Neuronal stem cell (in vitro differentiated cells): ENCODE results near the gene GPBP1.

Experiments
- DNase-seq: peaks from one replicate; pipeline ENCODE4 v3.0.0-alpha.2; 2013; ENCODE audit warnings: low spot score
- H2AFZ ChIP-seq: one replicate; pipeline ENCODE4 v1.6.1; 2013; ENCODE audit warnings: mild to moderate bottlenecking, low read length, inconsistent platforms
- H2AK5ac ChIP-seq: 2 replicates; pipeline ENCODE4 v1.6.1; 2013; ENCODE audit warnings: low read depth, mild to moderate bottlenecking, inconsistent platforms, low read length, moderate library complexity, mixed read lengths
- H2BK120ac ChIP-seq: 2 replicates; pipeline ENCODE4 v1.6.1; 2013; ENCODE audit warnings: low read depth, mild to moderate bottlenecking, inconsistent platforms, low read length, moderate library complexity, mixed read lengths
- H2BK12ac ChIP-seq: one replicate; pipeline ENCODE4 v1.6.1; 2013; ENCODE audit warnings: low read length, inconsistent platforms
- H2BK15ac ChIP-seq: 2 replicates; pipeline ENCODE4 v1.6.1; 2013; ENCODE audit warnings: mild to moderate bottlenecking, low read length, inconsistent platforms, mixed read lengths
- H2BK5ac ChIP-seq: one replicate; pipeline ENCODE4 v1.6.1; 2013; ENCODE audit warnings: inconsistent platforms, mild to moderate bottlenecking, low read length, moderate library complexity
- H3K14ac ChIP-seq: one replicate; pipeline ENCODE4 v1.6.1; 2013; ENCODE audit warnings: low read length, inconsistent platforms
- H3K18ac ChIP-seq: 2 replicates; pipeline ENCODE4 v1.6.1; 2013; ENCODE audit warnings: low read length, inconsistent platforms
- H3K23ac ChIP-seq: 2 replicates; pipeline ENCODE4 v1.6.1; 2013; ENCODE audit warnings: low read depth, mild to moderate bottlenecking, mixed read lengths, low read length, inconsistent platforms; ENCODE audit not compliant: poor library complexity
- H3K27ac ChIP-seq: replicated peaks from 3 replicates; pipeline ENCODE4 v1.5.1; 2013; ENCODE audit warnings: low read length, inconsistent platforms
- H3K27me3 ChIP-seq, 3 experiments: 2 replicates each; pipeline ENCODE4 v1.6.1; 2013; ENCODE audit warnings: low read length in 3 of 3, mild to moderate bottlenecking in 2 of 3, inconsistent platforms in 1 of 3, low read depth in 1 of 3, mixed read lengths in 1 of 3, moderate library complexity in 1 of 3; ENCODE audit not compliant: control insufficient read depth in 3 of 3, insufficient read depth in 3 of 3
- H3K36me3 ChIP-seq, 2 donors: replicated peaks in 1 of 2; 2 replicates each; pipeline ENCODE4 v1.6.1; 2013; ENCODE audit warnings: low read length in 2 of 2; ENCODE audit not compliant: control insufficient read depth in 2 of 2, insufficient read depth in 2 of 2
- H3K4ac ChIP-seq: 2 replicates; pipeline ENCODE4 v1.6.1; 2013; ENCODE audit warnings: inconsistent platforms, mild to moderate bottlenecking, low read length, moderate library complexity
- H3K4me1 ChIP-seq, 2 donors: 1 replicate in 1 of 2; 2 replicates in 1 of 2; pipeline ENCODE4 v1.6.1; 2013; ENCODE audit warnings: low read length in 2 of 2, low read depth in 1 of 2; ENCODE audit not compliant: control insufficient read depth in 2 of 2, insufficient read depth in 1 of 2
- H3K4me2 ChIP-seq: one replicate; pipeline ENCODE4 v1.6.1; 2013; ENCODE audit warnings: mild to moderate bottlenecking, low read length, inconsistent platforms; ENCODE audit not compliant: insufficient read depth, poor library complexity, severe bottlenecking
- H3K4me3 ChIP-seq, 2 donors: 2 replicates each; pipeline ENCODE4 v1.5.1; 2013; ENCODE audit warnings: low read length in 2 of 2, mild to moderate bottlenecking in 2 of 2, inconsistent platforms in 1 of 2, moderate library complexity in 1 of 2
- H3K79me1 ChIP-seq: one replicate; pipeline ENCODE4 v1.6.1; 2013; ENCODE audit warnings: low read depth, mild to moderate bottlenecking, inconsistent platforms, low read length, moderate library complexity
- H3K9ac ChIP-seq: one replicate; pipeline ENCODE4 v1.6.1; 2013; ENCODE audit warnings: mild to moderate bottlenecking, low read depth, low read length, inconsistent platforms; ENCODE audit not compliant: poor library complexity
- H3K9me3 ChIP-seq, 2 donors: replicated peaks in 1 of 2; 2 replicates each; pipeline versions ENCODE3 to v1.6.1; 2013; ENCODE audit warnings: low read length in 2 of 2, mild to moderate bottlenecking in 2 of 2, inconsistent platforms in 1 of 2, low read depth in 1 of 2, mixed read lengths in 1 of 2, moderate library complexity in 1 of 2; ENCODE audit not compliant: control insufficient read depth in 2 of 2, insufficient read depth in 1 of 2
- H4K8ac ChIP-seq: one replicate; pipeline ENCODE4 v1.6.1; 2013; ENCODE audit warnings: low read depth, mild to moderate bottlenecking, inconsistent platforms, low read length, moderate library complexity
- H4K91ac ChIP-seq: one replicate; pipeline ENCODE4 v1.6.1; 2013; ENCODE audit warnings: low read length, low read depth, mild to moderate bottlenecking, inconsistent platforms; ENCODE audit not compliant: poor library complexity
- WGBS, 2 donors: extraction: QIAGEN DNeasy Blood & Tissue Kit; methylation state at CpG; one replicate each; pipeline ENCODE4 v1.1.7; 2013; ENCODE audit warnings: missing lambda C conversion rate in 2 of 2, mixed read lengths in 1 of 2; ENCODE audit not compliant: insufficient read length in 2 of 2, insufficient replicate concordance in 1 of 2; ENCODE audit errors: extremely low coverage in 2 of 2; 5-methylcytosine and 5-hydroxymethylcytosine counted together

GPBP1 gene

GRCh38 chr5:57195060-57195459 lies 21.2 kb downstream of the GPBP1 start:
- Histone ChIP-seq H2AFZ (no peak overlapping the region), H3K27me3 (no peaks in the 10 kb centered on the region), H3K23ac (no peak overlapping the region), H2BK120ac (no peak overlapping the region), H3K9ac (no peak overlapping the region), H2BK15ac (no peak overlapping the region), H3K4me3 (no peak overlapping the region), H3K14ac (no peak overlapping the region), H3K36me3 (peaks cover 0 to 73% of the 10 kb centered on the region in 2 donors), H3K27ac (no peak overlapping the region), H2AK5ac (no peak overlapping the region), H4K91ac (no peak overlapping the region), H3K79me1 (peaks cover 3% of the 10 kb centered on the region), H3K4me1 (no peaks in the 10 kb centered on the region), H3K9me3 (peaks cover 0 to 13% of the 10 kb centered on the region in 2 donors), H2BK5ac (no peak overlapping the region), H4K8ac (no peak overlapping the region), H3K18ac (no peak overlapping the region), H2BK12ac (no peak overlapping the region), H3K4ac (no peak overlapping the region), H3K4me2 (no peak overlapping the region)
- no CpG with 5 or more reads among the region's 2 CpGs for WGBS, 2 donors
- DNase-seq = no peak

- Histone ChIP-seq H3K4me3 (no peak overlapping the region), H2AFZ (no peak overlapping the region), H2BK12ac (no peak overlapping the region), H3K18ac (no peak overlapping the region), H3K79me1 (peaks cover 7% of the 10 kb centered on the region), H2BK5ac (no peak overlapping the region), H3K23ac (no peak overlapping the region), H2AK5ac (no peak overlapping the region), H3K36me3 (peaks cover 0 to 51% of the 10 kb centered on the region in 2 donors), H3K9me3 (peaks cover 0 to 9% of the 10 kb centered on the region in 2 donors), H3K4ac (no peak overlapping the region), H4K91ac (no peak overlapping the region), H3K27me3 (no peaks in the 10 kb centered on the region), H2BK120ac (no peak overlapping the region), H3K4me2 (no peak overlapping the region), H3K14ac (no peak overlapping the region), H3K27ac (no peak overlapping the region), H3K9ac (no peak overlapping the region), H2BK15ac (no peak overlapping the region), H3K4me1 (peaks cover 0 to 2% of the 10 kb centered on the region in 2 donors), H4K8ac (no peak overlapping the region)
- no peak for DNase-seq
- WGBS, 2 donors = no CpG with 5 or more reads among the region's 8 CpGs
Observed at GRCh38 chr5:57199866-57200265, 26.0 kb downstream of the GPBP1 start.

- Histone ChIP-seq H3K4ac (no peak overlapping the region), H3K79me1 (peaks cover 11% of the 10 kb centered on the region), H3K4me1 (peaks cover 0 to 2% of the 10 kb centered on the region in 2 donors), H2BK12ac (no peak overlapping the region), H2BK120ac (no peak overlapping the region), H3K18ac (no peak overlapping the region), H4K8ac (no peak overlapping the region), H4K91ac (no peak overlapping the region), H2AFZ (no peak overlapping the region), H3K23ac (no peak overlapping the region), H3K4me2 (no peak overlapping the region), H3K27me3 (no peaks in the 10 kb centered on the region), H3K4me3 (no peak overlapping the region), H2AK5ac (no peak overlapping the region), H3K9ac (no peak overlapping the region), H3K14ac (no peak overlapping the region), H2BK5ac (no peak overlapping the region), H3K9me3 (peaks cover 3 to 11% of the 10 kb centered on the region in 2 donors), H2BK15ac (no peak overlapping the region), H3K27ac (no peak overlapping the region), H3K36me3 (peaks cover 3 to 46% of the 10 kb centered on the region in 2 donors)
- DNase-seq = no peak
- 100% methylated on average over 1 of the region's 1 CpG for WGBS, 2 donors
Observed at GRCh38 chr5:57202811-57203210, 29.0 kb downstream of the GPBP1 start.

GRCh38 chr5:57207007-57207653 lies 33.3 kb downstream of the GPBP1 start:
- DNase-seq = no peak
- Histone ChIP-seq H3K27ac (no peak overlapping the region), H3K4me1 (peaks cover 0 to 2% of the 10 kb centered on the region in 2 donors), H3K23ac (peak overlapping the region; percentile 37), H4K91ac (no peak overlapping the region), H3K79me1 (peaks cover 12% of the 10 kb centered on the region), H3K36me3 (peaks cover 4 to 38% of the 10 kb centered on the region in 2 donors), H2AFZ (no peak overlapping the region), H3K9ac (no peak overlapping the region), H3K14ac (no peak overlapping the region), H3K9me3 (peaks cover 6 to 29% of the 10 kb centered on the region in 2 donors), H2BK12ac (no peak overlapping the region), H2BK15ac (no peak overlapping the region), H3K27me3 (no peaks in the 10 kb centered on the region), H2BK5ac (no peak overlapping the region), H2AK5ac (no peak overlapping the region), H2BK120ac (no peak overlapping the region), H4K8ac (no peak overlapping the region), H3K4me2 (no peak overlapping the region), H3K4me3 (no peak overlapping the region), H3K18ac (no peak overlapping the region), H3K4ac (no peak overlapping the region)
- no CpG with 5 or more reads among the region's 7 CpGs for WGBS, 2 donors
